Stimulated activated CD8-positive, alpha-beta memory T cell treated with anti-CD3 and anti-CD28 coated beads, Interleukin-12 subunit alpha, Interleukin-12 subunit beta, amount 100 ng/mL, for 24 hours (primary cell): ENCODE results near the gene STRAP.
"Not testable (repeated sequence)": the region's sequence is repeated elsewhere in the genome, so short reads cannot be mapped to it uniquely, and the experiment has no call there.

ENCODE experiments used
- DNase-seq: peaks from one replicate; pipeline ENCODE4 v3.0.0-alpha.2; 2020; ENCODE audit errors: extremely low read depth

The STRAP gene

DNA sequence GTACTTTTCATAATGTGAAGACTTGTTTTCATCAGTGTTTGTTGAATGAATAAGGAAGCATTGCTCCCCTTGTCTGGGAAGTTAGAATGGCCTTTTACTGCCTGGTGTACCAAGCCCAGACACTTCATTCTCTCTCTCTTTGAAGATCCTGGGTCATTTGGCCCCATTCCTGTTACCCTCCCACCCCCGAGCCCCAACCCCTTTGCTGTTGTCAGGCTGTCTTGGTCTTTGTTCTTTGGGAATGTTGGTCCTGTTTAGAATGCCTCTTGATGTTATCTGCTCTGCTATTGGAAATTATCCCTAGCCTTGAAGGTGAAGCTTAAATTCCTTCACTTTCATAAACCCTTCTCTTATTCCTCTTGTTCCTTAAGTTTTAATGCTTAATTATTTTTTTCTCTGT, 42.8 kb downstream of the STRAP start:
- DNase-seq, result no peak

DNA sequence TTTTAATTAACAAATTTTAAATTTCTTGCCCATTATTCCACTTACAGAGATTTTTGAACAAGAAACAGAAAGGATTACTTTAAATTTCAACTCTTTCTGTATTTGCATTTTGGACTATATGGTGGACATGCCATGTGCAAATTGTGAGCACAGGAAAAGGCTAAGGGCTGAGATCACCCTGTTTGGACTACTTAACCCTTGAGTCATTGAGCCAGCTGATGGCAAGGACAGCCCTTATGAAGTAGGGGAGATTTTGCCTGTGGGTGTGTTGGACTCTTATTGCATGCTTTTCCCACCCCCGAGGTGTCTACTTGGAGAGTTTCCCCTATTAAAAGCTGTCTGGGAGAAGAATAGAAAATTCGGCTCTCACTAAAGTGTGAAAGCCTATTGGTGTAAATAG, 46.2 kb downstream of the STRAP start:
- DNase-seq, result no peak

DNA sequence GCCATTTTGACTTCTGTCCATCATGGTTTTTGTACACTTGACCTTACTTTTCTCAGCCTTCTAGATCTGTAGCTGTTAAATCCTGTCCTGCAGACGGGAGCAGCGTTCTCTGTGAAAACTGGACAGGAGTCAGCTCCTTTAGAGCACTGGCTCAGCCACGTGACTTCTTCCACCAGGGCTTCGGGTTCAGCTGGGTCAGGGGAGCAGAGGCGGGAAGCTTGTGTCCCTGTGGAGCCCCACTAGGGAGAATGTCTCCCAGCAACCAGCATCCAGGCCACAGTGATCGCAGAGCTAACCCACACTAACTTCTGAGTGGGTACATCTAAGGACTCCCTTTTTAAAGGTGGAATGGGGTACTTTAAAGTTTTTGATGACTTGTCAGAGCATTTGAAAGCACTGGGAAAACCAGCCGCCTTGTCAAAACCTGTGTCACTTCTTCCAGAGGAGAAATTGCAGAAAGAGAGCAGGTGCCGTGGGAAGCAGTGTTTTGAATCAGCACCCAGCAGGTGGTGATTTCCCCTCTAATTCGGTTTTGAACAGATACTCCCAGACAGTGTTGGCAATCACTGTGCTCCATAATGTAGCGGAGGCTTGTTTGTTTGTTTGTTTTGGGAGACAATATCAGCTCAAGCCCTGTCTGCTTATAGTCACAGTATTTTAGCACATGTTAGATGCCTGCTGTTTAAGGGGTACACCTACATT, 46.8 kb downstream of the STRAP start:
- no peak for DNase-seq

DNA sequence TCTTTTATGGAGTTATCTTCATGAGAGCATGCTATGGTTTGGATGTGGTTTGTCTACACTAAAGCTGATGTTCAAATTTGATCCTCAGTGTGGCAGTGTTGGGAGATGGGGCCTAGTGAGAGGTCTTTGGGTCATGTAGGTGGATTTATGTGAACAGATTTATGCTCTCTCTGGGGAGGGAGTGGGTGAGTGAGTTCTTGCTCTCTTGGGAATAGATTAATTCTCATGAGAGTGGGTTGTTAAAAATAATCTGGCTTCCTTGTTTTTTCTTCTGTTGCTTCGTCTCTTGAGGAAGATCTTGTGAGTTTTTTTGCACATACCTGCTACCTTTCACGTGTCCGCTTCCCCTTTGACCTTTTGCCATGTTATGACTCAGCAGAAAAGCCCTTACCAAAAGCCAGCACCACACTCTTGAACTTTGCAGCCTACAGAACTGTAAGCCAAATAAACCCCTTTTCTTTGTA, 49.4 kb downstream of the STRAP start:
- DNase-seq, result no peak

DNA sequence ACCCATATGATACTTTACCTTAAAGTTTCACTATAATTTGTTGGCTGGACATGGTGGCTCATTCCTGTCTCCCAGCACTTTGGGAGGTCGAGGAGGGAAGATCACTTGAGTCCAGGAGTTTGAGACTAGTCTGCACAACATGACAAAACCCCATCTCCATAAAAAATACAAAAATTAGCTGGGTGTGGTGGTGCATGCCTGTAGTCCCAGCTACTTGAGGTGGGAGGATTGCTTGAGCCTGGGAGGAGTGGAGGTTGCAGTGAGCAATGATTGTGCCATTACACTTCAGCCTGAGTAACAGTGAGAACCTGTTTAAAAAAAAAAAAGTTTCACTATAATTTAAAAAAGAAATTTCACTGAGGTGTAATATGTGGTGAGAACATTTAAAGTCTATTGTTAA, 50.1 kb downstream of the STRAP start:
- no peak for DNase-seq

DNA sequence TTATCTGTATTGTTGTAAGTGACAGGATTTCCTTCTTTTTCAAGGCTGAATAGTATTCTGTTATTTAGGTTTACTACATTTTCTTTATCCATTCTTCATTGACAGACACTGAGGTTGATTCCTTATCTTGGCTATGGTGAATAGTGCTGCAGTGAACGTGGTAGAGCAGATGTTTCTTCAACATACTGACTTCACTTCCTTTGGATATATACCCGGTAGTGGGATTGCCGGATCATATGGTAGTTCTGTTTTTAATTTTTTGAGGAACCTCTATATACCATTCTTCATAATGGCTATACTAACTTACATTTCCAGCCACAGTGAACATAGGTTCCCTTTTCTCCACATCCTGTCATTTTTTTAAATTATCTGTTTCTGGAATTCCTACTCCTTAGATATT, 50.8 kb downstream of the STRAP start:
- DNase-seq, result no peak

DNA sequence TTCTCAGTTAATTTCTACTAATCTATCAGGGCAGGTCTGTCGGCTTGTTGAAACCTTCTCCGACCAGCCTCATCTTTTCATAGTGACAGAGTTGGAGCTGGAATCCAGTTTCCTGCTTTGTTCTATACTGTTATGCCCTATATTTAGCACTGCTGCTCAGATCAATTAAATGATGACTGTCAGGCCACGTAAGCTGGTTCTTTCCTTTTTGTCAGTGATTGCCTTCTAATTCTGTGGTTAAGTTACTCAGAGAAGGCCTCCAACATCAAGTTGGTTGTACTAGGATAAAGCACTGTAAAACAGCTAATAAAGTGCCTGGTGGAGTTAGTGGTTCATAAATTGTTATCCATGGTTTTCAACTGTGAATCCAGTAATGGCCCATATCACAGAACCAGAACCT, 51.6 kb downstream of the STRAP start:
- DNase-seq, result no peak

DNA sequence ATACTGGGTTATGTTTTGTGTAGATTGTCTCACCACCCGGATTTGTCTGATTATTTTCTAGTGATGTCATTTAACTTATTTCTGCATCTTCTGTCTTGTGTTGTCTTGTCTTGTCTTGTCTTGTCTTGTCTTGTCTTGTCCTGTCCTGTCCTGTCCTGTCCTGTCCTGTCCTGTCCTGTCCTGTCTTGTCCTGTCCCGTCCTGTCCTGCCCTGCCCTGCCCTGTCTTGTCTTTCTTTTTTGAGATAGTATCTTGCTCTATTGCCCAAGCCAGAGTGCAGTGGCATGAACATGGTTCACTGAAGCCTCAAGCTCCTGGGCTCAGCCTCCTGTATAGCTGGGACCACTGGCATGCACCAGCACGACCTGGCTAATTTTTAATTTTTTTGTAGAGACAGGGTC, 54.6 kb downstream of the STRAP start:
- DNase-seq, result no peak

DNA sequence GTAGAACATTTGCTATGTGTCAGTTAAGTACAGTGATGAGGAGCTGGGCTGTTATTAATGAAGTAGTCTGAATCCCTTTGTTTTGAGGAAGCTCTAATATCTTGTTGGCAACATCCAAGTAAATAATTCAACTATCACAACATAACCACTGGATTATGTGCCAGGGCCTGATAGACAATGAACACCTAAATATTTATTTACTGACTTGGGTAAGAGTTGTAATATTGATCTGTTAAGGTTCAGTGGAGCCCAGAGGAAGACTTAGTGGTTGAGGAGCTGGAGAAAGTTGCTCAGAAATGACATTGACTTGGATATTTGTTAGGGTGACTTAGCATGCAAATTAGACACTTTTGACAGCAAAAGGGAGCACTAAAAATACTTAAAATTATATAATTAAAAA, 55.7 kb downstream of the STRAP start:
- DNase-seq, result no peak

DNA sequence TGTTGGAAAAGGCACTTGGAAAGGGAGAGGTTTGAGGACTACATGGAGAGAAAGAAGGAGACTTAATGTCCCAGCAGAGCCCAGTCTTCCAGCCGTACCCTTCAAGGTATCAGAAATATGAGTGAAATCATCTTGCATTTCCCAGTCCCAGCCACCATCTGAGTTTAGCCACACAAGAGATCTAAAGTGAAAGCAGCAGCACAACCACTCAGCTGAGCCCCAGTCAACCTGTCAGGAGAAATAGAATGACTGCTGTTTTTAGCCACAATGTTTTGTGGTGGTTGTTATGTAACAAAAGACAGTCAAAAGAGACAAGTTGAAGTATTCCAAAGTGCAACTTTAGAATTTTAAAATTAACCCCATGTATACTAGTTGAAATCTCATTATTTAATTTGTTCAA, 56.9 kb downstream of the STRAP start:
- DNase-seq, result no peak

DNA sequence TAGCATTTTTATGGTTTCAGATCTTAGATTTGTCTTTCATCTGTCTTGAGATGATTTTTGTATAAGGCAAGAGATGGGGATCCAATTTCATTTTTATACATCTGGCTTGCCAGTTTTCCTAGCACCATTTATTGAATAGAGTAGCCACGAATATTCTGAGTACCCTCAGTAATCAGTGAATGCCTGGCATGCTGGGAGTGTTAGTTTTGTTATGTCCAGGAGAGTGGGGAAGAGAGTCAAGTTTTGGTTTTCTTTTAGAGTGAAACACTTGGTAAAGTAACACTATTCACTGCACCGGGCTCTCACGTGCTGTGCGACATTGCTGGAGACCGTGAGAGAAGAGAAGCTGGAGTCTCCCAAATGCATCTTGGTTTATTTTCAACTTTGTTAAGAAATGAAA, 60.3 kb downstream of the STRAP start:
- no peak for DNase-seq

DNA sequence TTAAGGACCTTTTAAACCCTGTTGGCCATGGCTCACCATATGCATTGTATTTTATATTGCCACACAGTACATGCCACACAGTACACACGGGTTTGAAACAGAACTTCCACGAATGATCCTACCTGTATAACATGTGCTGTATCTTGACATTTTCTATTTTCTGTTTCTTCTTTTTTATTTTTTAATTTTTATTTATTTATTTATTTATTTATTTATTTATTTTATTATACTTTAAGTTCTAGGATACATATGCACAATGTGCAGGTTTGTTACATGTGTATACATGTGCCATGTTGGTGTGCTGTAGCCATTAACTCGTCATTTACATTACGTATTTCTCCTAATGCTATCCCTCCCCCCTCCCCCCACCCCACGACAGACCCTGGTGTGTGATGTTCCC, 61.3 kb downstream of the STRAP start:
- DNase-seq, result not testable (repeated sequence)

DNA sequence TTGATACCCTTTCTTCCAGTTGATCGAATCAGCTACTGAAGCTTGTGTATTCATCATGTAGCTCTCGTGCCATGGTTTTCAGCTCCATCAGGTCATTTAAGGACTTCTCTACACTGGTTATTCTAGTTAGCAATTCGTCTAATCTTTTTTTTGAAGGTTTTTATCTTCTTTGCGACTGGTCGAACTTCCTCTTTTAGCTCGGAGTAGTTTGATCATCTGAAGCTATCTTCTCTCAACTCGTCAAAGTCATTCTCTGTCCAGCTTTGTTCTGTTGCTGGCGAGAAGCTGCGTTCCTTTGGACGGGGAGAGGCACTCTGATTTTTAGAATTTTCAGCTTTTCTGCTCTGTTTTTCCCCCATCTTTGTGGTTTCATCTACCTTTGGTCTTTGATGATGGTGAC, 66.3 kb downstream of the STRAP start:
- DNase-seq, result not testable (repeated sequence)
